Measurements from ENCODE around the gene SPDYE17.
"Not testable (repeated sequence)": the region's sequence is repeated elsewhere in the genome, so short reads cannot be mapped to it uniquely, and the experiment has no call there.

Gene SPDYE17

GRCh38 chr7:76981187-76981970, 50.8 kb downstream of the SPDYE17 start:
- not testable (repeated sequence) for H3K27ac ChIP-seq (ENCODE audit: low read length); H3K9ac ChIP-seq (ENCODE audit: low read length); H3K4me3 ChIP-seq (ENCODE audit: low read length); H3K9me3 ChIP-seq (ENCODE audit: control insufficient read depth, low read depth, low read length); H3K36me3 ChIP-seq (ENCODE audit: control insufficient read depth, low read depth, low read length); H3K4me1 ChIP-seq (ENCODE audit: control insufficient read depth, low read depth, low read length); H3K27me3 ChIP-seq (ENCODE audit: control insufficient read depth, insufficient read depth, low read length)

- not testable (repeated sequence) for H3K36me3 ChIP-seq (ENCODE audit: control insufficient read depth, low read depth, low read length); H3K4me1 ChIP-seq (ENCODE audit: control insufficient read depth, low read depth, low read length); H3K27ac ChIP-seq (ENCODE audit: low read length); H3K4me3 ChIP-seq (ENCODE audit: low read length); H3K9ac ChIP-seq (ENCODE audit: low read length); H3K27me3 ChIP-seq (ENCODE audit: control insufficient read depth, insufficient read depth, low read length); H3K9me3 ChIP-seq (ENCODE audit: control insufficient read depth, low read depth, low read length)
These were observed 51.6 kb downstream of the SPDYE17 start for GRCh38 chr7:76980576-76980975.

- not testable (repeated sequence) for H3K27me3 ChIP-seq (ENCODE audit: control insufficient read depth, insufficient read depth, low read length); H3K9ac ChIP-seq (ENCODE audit: low read length); H3K4me1 ChIP-seq (ENCODE audit: control insufficient read depth, low read depth, low read length); H3K4me3 ChIP-seq (ENCODE audit: low read length); H3K9me3 ChIP-seq (ENCODE audit: control insufficient read depth, low read depth, low read length); H3K36me3 ChIP-seq (ENCODE audit: control insufficient read depth, low read depth, low read length); H3K27ac ChIP-seq (ENCODE audit: low read length)
These were observed 54.3 kb downstream of the SPDYE17 start for GRCh38 chr7:76977761-76978367.

GRCh38 chr7:76974793-76975579, 57.2 kb downstream of the SPDYE17 start:
- H3K36me3 ChIP-seq (ENCODE audit: control insufficient read depth, low read depth, low read length); H3K9ac ChIP-seq (ENCODE audit: low read length): not testable (repeated sequence)

GRCh38 chr7:76974336-76974735, 57.8 kb downstream of the SPDYE17 start:
- H3K27ac ChIP-seq (ENCODE audit: low read length); H3K27me3 ChIP-seq (ENCODE audit: control insufficient read depth, insufficient read depth, low read length); H3K4me1 ChIP-seq (ENCODE audit: control insufficient read depth, low read depth, low read length); H3K9me3 ChIP-seq (ENCODE audit: control insufficient read depth, low read depth, low read length); H3K4me3 ChIP-seq (ENCODE audit: low read length); H3K9ac ChIP-seq (ENCODE audit: low read length); H3K36me3 ChIP-seq (ENCODE audit: control insufficient read depth, low read depth, low read length): not testable (repeated sequence)

More at GRCh38 chr7:76974793-76975579, 57.2 kb downstream of the SPDYE17 start:
- H3K4me1 ChIP-seq (ENCODE audit: control insufficient read depth, low read depth, low read length); H3K27me3 ChIP-seq (ENCODE audit: control insufficient read depth, insufficient read depth, low read length); H3K4me3 ChIP-seq (ENCODE audit: low read length); H3K27ac ChIP-seq (ENCODE audit: low read length); H3K9me3 ChIP-seq (ENCODE audit: control insufficient read depth, low read depth, low read length): not testable (repeated sequence)

- H3K36me3 ChIP-seq (ENCODE audit: control insufficient read depth, low read depth, low read length); H3K27ac ChIP-seq (ENCODE audit: low read length); H3K9me3 ChIP-seq (ENCODE audit: control insufficient read depth, low read depth, low read length); H3K4me1 ChIP-seq (ENCODE audit: control insufficient read depth, low read depth, low read length); H3K27me3 ChIP-seq (ENCODE audit: control insufficient read depth, insufficient read depth, low read length); H3K9ac ChIP-seq (ENCODE audit: low read length); H3K4me3 ChIP-seq (ENCODE audit: low read length): not testable (repeated sequence)
These were observed 59.8 kb downstream of the SPDYE17 start for GRCh38 chr7:76972391-76972790.
